H1 (cell line): ENCODE measurements around the gene ARAP3. TPM values are rescaled to one million over a fixed set of nuclear protein-coding genes. Genes with fewer than 3 reads are reported as not detected.

Experiments
- SUZ12 ChIP-seq: fragments of 200-600 bp; sonication (generic); IDR thresholded peaks from 2 replicates; pipeline ENCODE4 v1.6.1; 2012; ENCODE audit warnings: mild to moderate bottlenecking, inconsistent platforms, low read length, moderate library complexity, mixed read lengths
- ZNF274 ChIP-seq: IDR thresholded peaks from 2 replicates; pipeline ENCODE4 v1.7.0; 2012; ENCODE audit warnings: low read length, borderline replicate concordance; ENCODE audit errors: extremely low read depth
- polyA plus RNA-seq, 7 experiments: library from polyadenylated mRNA; depleted of rRNA in 3 of 7; stranded (reverse) in 5 of 7; unstranded in 2 of 7; fragments of >200 nt in 5 of 7; fragments of 200-250 nt in 2 of 7; gene quantifications; 1 replicate in 5 of 7; 2 replicates in 1 of 7; 4 replicates in 1 of 7; pipeline versions ENCODE4 v1.2.1 to v1.2.3, GENCODE V29; 2011 to 2013; ENCODE audit warnings: missing spikeins in 2 of 7, mixed read lengths in 2 of 7
- total RNA-seq: library from RNA; stranded (reverse); fragmentation: NEBNext Ultra II Directional; extraction: Animal tissue kit (Norgen Biotek cat#: 25700); gene quantifications from 2 replicates; pipeline ENCODE4 v1.2.1, GENCODE V29; 2021

Gene ARAP3
- total and polyA plus RNA-seq, 2 of the 8 experiments (the other 6 are each of a cell fraction or from before 2014, with no cell fraction given): 14.4 to 48.6 TPM

- TF ChIP-seq SUZ12 (peak; percentile 49; the same call in 1 of the 2 replicates), ZNF274 (no peak)
These were observed 63.1 kb downstream of the ARAP3 start, which contains the start of gene DIAPH1 (continued) for GRCh38 chr5:141618804-141619554.
